Measurements from ENCODE around the gene PLOD2. TPM values are rescaled to one million over a fixed set of nuclear protein-coding genes. Genes with fewer than 3 reads are reported as not detected.

PLOD2 gene
- total RNA-seq, 1 experiment from 2014 or later = 36.6 TPM

DNA sequence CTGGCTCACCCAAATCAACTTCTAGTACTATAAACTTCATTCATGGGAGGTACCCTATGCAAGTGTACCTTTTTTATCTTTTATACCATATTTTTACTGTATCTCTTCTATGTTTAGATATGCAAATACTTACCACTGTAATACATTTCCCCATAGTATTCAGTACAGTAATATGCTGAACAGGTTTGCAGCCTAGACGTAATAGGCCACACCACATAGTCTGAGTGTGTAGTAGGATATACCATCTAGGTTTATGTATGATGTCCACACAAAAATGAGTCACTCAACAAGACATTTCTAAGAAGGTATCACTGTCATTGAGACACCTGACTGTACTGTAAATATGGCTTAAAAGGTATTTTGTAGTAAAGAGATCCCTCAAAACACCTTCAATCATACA is 124.7 kb downstream of the PLOD2 start:
- no peaks in the 10 kb centered on the region for H3K27me3 Mint-ChIP-seq (ENCODE audit: low read depth)
- H3K4me3 Mint-ChIP-seq = no peak overlapping the region
- H3K4me1 Mint-ChIP-seq = peaks cover 14% of the 10 kb centered on the region
- no peaks in the 10 kb centered on the region; the same call in 1 of the 2 replicates for H3K9me3 Mint-ChIP-seq
- H3K27ac Mint-ChIP-seq = no peak overlapping the region
- POLR2A ChIA-PET = no interaction called here
- no peaks in the 10 kb centered on the region for H3K36me3 Mint-ChIP-seq
- CTCF ChIA-PET = no interaction called here
- ATAC-seq = no peak
- DNase-seq (ENCODE audit: low spot score) = no peak
- TF ChIP-seq, protein P1, sequence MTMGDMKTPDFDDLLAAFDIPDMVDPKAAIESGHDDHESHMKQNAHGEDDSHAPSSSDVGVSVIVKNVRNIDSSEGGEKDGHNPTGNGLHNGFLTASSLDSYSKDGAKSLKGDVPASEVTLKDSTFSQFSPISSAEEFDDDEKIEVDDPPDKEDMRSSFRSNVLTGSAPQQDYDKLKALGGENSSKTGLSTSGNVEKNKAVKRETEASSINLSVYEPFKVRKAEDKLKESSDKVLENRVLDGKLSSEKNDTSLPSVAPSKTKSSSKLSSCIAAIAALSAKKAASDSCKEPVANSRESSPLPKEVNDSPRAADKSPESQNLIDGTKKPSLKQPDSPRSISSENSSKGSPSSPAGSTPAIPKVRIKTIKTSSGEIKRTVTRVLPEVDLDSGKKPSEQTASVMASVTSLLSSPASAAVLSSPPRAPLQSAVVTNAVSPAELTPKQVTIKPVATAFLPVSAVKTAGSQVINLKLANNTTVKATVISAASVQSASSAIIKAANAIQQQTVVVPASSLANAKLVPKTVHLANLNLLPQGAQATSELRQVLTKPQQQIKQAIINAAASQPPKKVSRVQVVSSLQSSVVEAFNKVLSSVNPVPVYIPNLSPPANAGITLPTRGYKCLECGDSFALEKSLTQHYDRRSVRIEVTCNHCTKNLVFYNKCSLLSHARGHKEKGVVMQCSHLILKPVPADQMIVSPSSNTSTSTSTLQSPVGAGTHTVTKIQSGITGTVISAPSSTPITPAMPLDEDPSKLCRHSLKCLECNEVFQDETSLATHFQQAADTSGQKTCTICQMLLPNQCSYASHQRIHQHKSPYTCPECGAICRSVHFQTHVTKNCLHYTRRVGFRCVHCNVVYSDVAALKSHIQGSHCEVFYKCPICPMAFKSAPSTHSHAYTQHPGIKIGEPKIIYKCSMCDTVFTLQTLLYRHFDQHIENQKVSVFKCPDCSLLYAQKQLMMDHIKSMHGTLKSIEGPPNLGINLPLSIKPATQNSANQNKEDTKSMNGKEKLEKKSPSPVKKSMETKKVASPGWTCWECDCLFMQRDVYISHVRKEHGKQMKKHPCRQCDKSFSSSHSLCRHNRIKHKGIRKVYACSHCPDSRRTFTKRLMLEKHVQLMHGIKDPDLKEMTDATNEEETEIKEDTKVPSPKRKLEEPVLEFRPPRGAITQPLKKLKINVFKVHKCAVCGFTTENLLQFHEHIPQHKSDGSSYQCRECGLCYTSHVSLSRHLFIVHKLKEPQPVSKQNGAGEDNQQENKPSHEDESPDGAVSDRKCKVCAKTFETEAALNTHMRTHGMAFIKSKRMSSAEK (CRISPR knock-in tag; IDR thresholded peaks at IDR 0.05; ENCODE audit: borderline replicate concordance) = no peak
- TF ChIP-seq NR1H2 (CRISPR knock-in tag; IDR thresholded peaks at IDR 0.05) (no peak), ARID4B (CRISPR knock-in tag; IDR thresholded peaks at IDR 0.05; ENCODE audit: borderline replicate concordance) (no peak), TEAD1 (CRISPR knock-in tag; IDR thresholded peaks at IDR 0.05) (no peak), E2F1 (CRISPR knock-in tag; IDR thresholded peaks at IDR 0.05) (no peak), IRF2 (CRISPR knock-in tag; IDR thresholded peaks at IDR 0.05; ENCODE audit: borderline replicate concordance, low read depth) (no peak), FOXK1 (CRISPR knock-in tag; IDR thresholded peaks at IDR 0.05) (no peak), JUN (CRISPR knock-in tag; IDR thresholded peaks at IDR 0.05) (no peak), FOXP1 (CRISPR knock-in tag; IDR thresholded peaks at IDR 0.05; ENCODE audit: borderline replicate concordance) (no peak), TCF7 (CRISPR knock-in tag; IDR thresholded peaks at IDR 0.05; ENCODE audit: low read depth) (no peak), ZNF138 (CRISPR knock-in tag; conservative IDR thresholded peaks at IDR 0.05) (no peak), PREB (CRISPR knock-in tag; IDR thresholded peaks at IDR 0.05; ENCODE audit: borderline replicate concordance) (no peak), GTF2I (CRISPR knock-in tag; conservative IDR thresholded peaks at IDR 0.05) (no peak), ZNF425 (CRISPR knock-in tag; conservative IDR thresholded peaks at IDR 0.05) (no peak), USF1 (CRISPR knock-in tag; IDR thresholded peaks at IDR 0.05) (no peak), ZBTB21 (CRISPR knock-in tag; IDR thresholded peaks at IDR 0.05; ENCODE audit: borderline replicate concordance) (no peak), NR2C2 (CRISPR knock-in tag; IDR thresholded peaks at IDR 0.05) (no peak), STAT6 (CRISPR knock-in tag; conservative IDR thresholded peaks at IDR 0.05; ENCODE audit: low read depth) (no peak)
- TF ChIP-seq, protein P2, sequence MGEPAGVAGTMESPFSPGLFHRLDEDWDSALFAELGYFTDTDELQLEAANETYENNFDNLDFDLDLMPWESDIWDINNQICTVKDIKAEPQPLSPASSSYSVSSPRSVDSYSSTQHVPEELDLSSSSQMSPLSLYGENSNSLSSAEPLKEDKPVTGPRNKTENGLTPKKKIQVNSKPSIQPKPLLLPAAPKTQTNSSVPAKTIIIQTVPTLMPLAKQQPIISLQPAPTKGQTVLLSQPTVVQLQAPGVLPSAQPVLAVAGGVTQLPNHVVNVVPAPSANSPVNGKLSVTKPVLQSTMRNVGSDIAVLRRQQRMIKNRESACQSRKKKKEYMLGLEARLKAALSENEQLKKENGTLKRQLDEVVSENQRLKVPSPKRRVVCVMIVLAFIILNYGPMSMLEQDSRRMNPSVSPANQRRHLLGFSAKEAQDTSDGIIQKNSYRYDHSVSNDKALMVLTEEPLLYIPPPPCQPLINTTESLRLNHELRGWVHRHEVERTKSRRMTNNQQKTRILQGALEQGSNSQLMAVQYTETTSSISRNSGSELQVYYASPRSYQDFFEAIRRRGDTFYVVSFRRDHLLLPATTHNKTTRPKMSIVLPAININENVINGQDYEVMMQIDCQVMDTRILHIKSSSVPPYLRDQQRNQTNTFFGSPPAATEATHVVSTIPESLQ (CRISPR knock-in tag; IDR thresholded peaks at IDR 0.05) = no peak
